SK-N-SH treated with all-trans-retinoic acid at 6 μM for 48 hours (cell line): ENCODE measurements around the gene OPA3.

Experiments used
- ATAC-seq: fragments of 200-7000 bp; cut with Tn5 transposase; 3 replicates; pipeline ENCODE4 v1.9.1; 2020; ENCODE audit warnings: mild to moderate bottlenecking, moderate library complexity
- ARNTL ChIP-seq: fragments of 450-650 bp; formaldehyde crosslinking; IDR thresholded peaks from 2 replicates; pipeline ENCODE4 v1.5.0; 2020; ENCODE audit warnings: low read depth, mild to moderate bottlenecking, moderate library complexity, borderline replicate concordance
- BACH2 ChIP-seq: fragments of 250-450 bp; sonication (Bioruptor Pico); IDR thresholded peaks from 2 replicates; pipeline ENCODE4 v1.9.0; 2021; ENCODE audit warnings: mild to moderate bottlenecking, borderline replicate concordance
- CSDC2 ChIP-seq: fragments of 250-450 bp; sonication (Bioruptor Pico); IDR thresholded peaks from 2 replicates; pipeline ENCODE4 v1.5.0; 2020; ENCODE audit warnings: mild to moderate bottlenecking, moderate library complexity
- ESRRG ChIP-seq: fragments of 250-450 bp; sonication (Bioruptor Pico); IDR thresholded peaks from 2 replicates; pipeline ENCODE4 v1.6.1; 2021; ENCODE audit warnings: mild to moderate bottlenecking
- GLIS3 ChIP-seq: fragments of 250-450 bp; sonication (Bioruptor Pico); IDR thresholded peaks from 2 replicates; pipeline ENCODE4 v1.5.0; 2020; ENCODE audit warnings: mild to moderate bottlenecking, moderate library complexity
- ISL1 ChIP-seq: fragments of 250-450 bp; sonication (Bioruptor Pico); IDR thresholded peaks from 2 replicates; pipeline ENCODE4 v2.1.2; 2022; ENCODE audit warnings: mild to moderate bottlenecking, moderate library complexity
- OSR1 ChIP-seq: fragments of 250-450 bp; sonication (Bioruptor Pico); IDR thresholded peaks from 2 replicates; pipeline ENCODE4 v1.8.0; 2022; ENCODE audit warnings: moderate library complexity, mild to moderate bottlenecking, inconsistent platforms
- RARB ChIP-seq: fragments of 250-450 bp; sonication (Bioruptor Pico); IDR thresholded peaks from 2 replicates; pipeline ENCODE4 v1.8.0; 2021; ENCODE audit warnings: mild to moderate bottlenecking, moderate library complexity
- SNAI2 ChIP-seq: fragments of 250-450 bp; sonication (Bioruptor Pico); IDR thresholded peaks from 2 replicates; pipeline ENCODE4 v1.5.0; 2020; ENCODE audit warnings: mild to moderate bottlenecking, moderate library complexity
- TCF4 ChIP-seq: fragments of 250-450 bp; sonication (Bioruptor Pico); IDR thresholded peaks from 2 replicates; pipeline ENCODE4 v1.8.0; 2021; ENCODE audit warnings: mild to moderate bottlenecking, moderate library complexity, borderline replicate concordance
- TOX ChIP-seq: fragments of 250-450 bp; sonication (Bioruptor Pico); IDR thresholded peaks from 2 replicates; pipeline ENCODE4 v1.8.0; 2021; ENCODE audit warnings: mild to moderate bottlenecking, moderate library complexity, borderline replicate concordance
- ZC3H10 ChIP-seq: fragments of 250-450 bp; sonication (Bioruptor Pico); IDR thresholded peaks from 2 replicates; pipeline ENCODE4 v1.5.1; 2021; ENCODE audit warnings: mild to moderate bottlenecking, moderate library complexity
- ZFP3 ChIP-seq: fragments of 250-450 bp; sonication (Bioruptor Pico); IDR thresholded peaks from 2 replicates; pipeline ENCODE4 v1.5.0; 2020; ENCODE audit warnings: mild to moderate bottlenecking, moderate library complexity
- ZFP30 ChIP-seq: fragments of 450-650 bp; formaldehyde crosslinking; IDR thresholded peaks from 2 replicates; pipeline ENCODE4 v1.5.0; 2022; ENCODE audit warnings: mild to moderate bottlenecking, moderate library complexity
- ZNF565 ChIP-seq: fragments of 450-650 bp; formaldehyde crosslinking; conservative IDR thresholded peaks from 2 replicates; pipeline ENCODE4 v1.5.0; 2020; ENCODE audit warnings: low read depth, mild to moderate bottlenecking, moderate library complexity
- ZNF70 ChIP-seq: fragments of 450-650 bp; formaldehyde crosslinking; IDR thresholded peaks from 2 replicates; pipeline ENCODE4 v1.5.0; 2020; ENCODE audit warnings: mild to moderate bottlenecking, moderate library complexity
- ZNF8 ChIP-seq: fragments of 450-650 bp; formaldehyde crosslinking; IDR thresholded peaks from 2 replicates; pipeline ENCODE4 v1.5.0; 2020; ENCODE audit warnings: mild to moderate bottlenecking, moderate library complexity
- TF ChIP-seq, protein P1 (sequence below): fragments of 250-450 bp; sonication (Bioruptor Pico); IDR thresholded peaks from 2 replicates; pipeline ENCODE4 v1.8.0; 2021; ENCODE audit warnings: low read depth, mild to moderate bottlenecking, moderate library complexity, borderline replicate concordance
- TF ChIP-seq, protein P2 (sequence below): fragments of 250-450 bp; sonication (Bioruptor Pico); IDR thresholded peaks from 2 replicates; pipeline ENCODE4 v1.5.1; 2021; ENCODE audit warnings: mild to moderate bottlenecking, moderate library complexity
- TF ChIP-seq, protein P3 (sequence below): fragments of 250-450 bp; sonication (Bioruptor Pico); IDR thresholded peaks from 2 replicates; pipeline ENCODE4 v1.8.0; 2020; ENCODE audit warnings: mild to moderate bottlenecking, moderate library complexity, borderline replicate concordance
- TF ChIP-seq, protein P4 (sequence below): fragments of 250-450 bp; sonication (Bioruptor Pico); IDR thresholded peaks from 2 replicates; pipeline ENCODE4 v1.5.1; 2020; ENCODE audit warnings: low read depth, mild to moderate bottlenecking, moderate library complexity

The OPA3 gene

DNA sequence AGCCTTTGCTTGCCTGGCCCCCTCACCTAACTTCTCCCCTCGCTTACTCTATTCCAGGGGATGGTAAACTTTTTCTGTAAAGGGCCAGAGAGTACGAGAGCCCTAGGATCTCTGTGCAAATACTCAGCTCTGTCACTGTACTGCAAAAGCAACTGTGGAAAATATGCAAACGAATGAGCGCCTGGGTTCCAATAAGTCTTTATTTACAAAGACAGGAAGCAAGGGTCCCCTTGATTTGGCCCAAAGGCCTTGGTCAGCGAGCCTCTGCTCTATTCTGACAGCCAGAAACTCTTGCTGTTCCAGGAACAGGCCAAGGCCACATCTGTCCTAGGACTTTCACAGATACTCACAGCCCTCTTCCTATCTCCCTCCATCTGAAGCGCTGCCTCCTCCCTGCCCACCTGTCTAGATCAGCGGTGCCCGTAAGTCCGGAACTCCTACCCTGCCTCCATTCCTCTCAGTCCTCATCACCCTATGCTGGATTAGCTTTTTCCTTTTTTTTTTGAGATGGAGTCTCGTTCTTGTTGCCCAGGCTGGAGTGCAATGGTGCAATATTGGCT is 37.3 kb downstream of the OPA3 start (continued):
- TF ChIP-seq, protein P1, sequence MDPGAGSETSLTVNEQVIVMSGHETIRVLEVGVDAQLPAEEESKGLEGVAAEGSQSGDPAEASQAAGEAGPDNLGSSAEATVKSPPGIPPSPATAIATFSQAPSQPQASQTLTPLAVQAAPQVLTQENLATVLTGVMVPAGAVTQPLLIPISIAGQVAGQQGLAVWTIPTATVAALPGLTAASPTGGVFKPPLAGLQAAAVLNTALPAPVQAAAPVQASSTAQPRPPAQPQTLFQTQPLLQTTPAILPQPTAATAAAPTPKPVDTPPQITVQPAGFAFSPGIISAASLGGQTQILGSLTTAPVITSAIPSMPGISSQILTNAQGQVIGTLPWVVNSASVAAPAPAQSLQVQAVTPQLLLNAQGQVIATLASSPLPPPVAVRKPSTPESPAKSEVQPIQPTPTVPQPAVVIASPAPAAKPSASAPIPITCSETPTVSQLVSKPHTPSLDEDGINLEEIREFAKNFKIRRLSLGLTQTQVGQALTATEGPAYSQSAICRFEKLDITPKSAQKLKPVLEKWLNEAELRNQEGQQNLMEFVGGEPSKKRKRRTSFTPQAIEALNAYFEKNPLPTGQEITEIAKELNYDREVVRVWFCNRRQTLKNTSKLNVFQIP = no peak
- no peak for TF ChIP-seq CSDC2 (CRISPR knock-in tag)

DNA sequence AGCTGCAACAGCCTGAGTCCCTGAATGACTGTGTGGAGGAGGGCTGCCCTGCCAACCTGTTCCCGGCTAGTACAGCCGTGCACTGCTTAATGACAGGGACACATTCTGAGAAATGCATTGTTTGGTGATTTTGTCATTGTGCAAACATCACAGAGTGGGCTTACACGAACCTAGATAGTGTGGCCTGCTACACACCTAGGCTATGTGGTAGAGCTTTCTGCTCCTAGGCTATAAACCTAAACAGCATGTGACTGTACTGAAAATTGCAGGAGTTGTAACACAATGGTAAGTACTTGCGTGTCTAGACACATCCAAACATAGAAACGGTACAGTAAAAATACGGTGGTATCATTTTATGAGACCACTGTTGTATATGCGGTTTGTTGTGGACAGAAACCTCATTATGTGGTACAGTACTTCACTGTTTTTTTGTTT is 42.4 kb downstream of the OPA3 start:
- no peak for ATAC-seq
- no peak for TF ChIP-seq ZNF565 (CRISPR knock-in tag)

DNA sequence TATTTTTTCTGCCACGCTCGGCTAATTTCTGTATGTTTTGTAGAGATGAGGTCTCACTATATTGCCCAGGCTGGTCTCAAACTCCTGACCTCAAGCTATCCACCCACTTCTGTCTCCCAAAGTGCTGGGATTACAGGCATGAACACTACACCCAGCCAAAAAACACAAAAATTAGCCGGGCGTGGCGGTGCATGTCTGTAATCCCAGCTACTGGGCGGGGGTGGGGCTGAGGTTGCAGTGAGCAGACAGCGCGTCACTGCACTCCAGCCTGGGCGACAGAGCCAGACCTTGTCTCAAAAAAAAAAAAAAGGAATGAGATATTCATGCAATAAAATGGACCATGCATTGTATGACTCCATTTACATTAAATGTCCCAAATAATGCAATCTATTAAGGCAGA is 45.1 kb downstream of the OPA3 start:
- no peak for ATAC-seq
- TF ChIP-seq ZNF565 (CRISPR knock-in tag) = no peak
- TF ChIP-seq, protein P2, sequence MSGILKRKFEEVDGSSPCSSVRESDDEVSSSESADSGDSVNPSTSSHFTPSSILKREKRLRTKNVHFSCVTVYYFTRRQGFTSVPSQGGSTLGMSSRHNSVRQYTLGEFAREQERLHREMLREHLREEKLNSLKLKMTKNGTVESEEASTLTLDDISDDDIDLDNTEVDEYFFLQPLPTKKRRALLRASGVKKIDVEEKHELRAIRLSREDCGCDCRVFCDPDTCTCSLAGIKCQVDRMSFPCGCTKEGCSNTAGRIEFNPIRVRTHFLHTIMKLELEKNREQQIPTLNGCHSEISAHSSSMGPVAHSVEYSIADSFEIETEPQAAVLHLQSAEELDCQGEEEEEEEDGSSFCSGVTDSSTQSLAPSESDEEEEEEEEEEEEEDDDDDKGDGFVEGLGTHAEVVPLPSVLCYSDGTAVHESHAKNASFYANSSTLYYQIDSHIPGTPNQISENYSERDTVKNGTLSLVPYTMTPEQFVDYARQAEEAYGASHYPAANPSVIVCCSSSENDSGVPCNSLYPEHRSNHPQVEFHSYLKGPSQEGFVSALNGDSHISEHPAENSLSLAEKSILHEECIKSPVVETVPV = no peak
- no peak for TF ChIP-seq ISL1 (CRISPR knock-in tag)
- no peak for TF ChIP-seq RARB (CRISPR knock-in tag)
- TF ChIP-seq GLIS3 = no peak
- no peak for TF ChIP-seq ZC3H10 (CRISPR knock-in tag)
- no peak for TF ChIP-seq TCF4
- TF ChIP-seq, protein P1 = no peak
- TF ChIP-seq ZFP3 (CRISPR knock-in tag) = no peak
- no peak for TF ChIP-seq ARNTL (CRISPR knock-in tag)
- no peak for TF ChIP-seq SNAI2
- no peak for TF ChIP-seq TOX (CRISPR knock-in tag)
- TF ChIP-seq ZFP30 (CRISPR knock-in tag) = no peak
- TF ChIP-seq, protein P3, sequence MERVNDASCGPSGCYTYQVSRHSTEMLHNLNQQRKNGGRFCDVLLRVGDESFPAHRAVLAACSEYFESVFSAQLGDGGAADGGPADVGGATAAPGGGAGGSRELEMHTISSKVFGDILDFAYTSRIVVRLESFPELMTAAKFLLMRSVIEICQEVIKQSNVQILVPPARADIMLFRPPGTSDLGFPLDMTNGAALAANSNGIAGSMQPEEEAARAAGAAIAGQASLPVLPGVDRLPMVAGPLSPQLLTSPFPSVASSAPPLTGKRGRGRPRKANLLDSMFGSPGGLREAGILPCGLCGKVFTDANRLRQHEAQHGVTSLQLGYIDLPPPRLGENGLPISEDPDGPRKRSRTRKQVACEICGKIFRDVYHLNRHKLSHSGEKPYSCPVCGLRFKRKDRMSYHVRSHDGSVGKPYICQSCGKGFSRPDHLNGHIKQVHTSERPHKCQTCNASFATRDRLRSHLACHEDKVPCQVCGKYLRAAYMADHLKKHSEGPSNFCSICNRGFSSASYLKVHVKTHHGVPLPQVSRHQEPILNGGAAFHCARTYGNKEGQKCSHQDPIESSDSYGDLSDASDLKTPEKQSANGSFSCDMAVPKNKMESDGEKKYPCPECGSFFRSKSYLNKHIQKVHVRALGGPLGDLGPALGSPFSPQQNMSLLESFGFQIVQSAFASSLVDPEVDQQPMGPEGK (CRISPR knock-in tag) = no peak
- no peak for TF ChIP-seq OSR1
- no peak for TF ChIP-seq CSDC2 (CRISPR knock-in tag)
- TF ChIP-seq ESRRG = no peak
- TF ChIP-seq, protein P4, sequence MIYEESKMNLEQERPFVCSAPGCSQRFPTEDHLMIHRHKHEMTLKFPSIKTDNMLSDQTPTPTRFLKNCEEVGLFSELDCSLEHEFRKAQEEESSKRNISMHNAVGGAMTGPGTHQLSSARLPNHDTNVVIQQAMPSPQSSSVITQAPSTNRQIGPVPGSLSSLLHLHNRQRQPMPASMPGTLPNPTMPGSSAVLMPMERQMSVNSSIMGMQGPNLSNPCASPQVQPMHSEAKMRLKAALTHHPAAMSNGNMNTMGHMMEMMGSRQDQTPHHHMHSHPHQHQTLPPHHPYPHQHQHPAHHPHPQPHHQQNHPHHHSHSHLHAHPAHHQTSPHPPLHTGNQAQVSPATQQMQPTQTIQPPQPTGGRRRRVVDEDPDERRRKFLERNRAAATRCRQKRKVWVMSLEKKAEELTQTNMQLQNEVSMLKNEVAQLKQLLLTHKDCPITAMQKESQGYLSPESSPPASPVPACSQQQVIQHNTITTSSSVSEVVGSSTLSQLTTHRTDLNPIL (CRISPR knock-in tag) = no peak
- no peak for TF ChIP-seq ZNF70 (CRISPR knock-in tag)

DNA sequence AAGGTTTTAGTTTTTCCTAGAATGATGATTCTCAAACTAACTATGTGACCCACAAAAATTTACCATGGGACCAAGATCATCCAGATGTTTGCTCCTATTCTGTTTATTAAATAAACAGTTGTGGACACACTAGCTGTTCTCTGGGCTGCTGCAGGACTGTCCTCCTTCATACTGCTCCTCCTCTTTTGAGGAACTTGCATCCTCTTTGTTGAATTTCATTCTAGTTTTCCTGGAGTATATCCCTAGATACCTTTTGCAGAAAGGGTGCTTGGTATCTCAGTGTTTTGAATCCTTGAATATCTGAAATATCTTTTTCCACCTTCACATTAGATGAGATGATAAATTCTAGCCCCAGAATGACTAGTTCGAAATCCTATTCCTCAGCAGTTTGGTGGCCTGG is 53.3 kb downstream of the OPA3 start:
- no peak for ATAC-seq
- TF ChIP-seq ISL1 (CRISPR knock-in tag) (no peak), ZFP30 (CRISPR knock-in tag) (no peak), BACH2 (no peak), ZC3H10 (CRISPR knock-in tag) (no peak), GLIS3 (no peak), ESRRG (no peak), ZFP3 (CRISPR knock-in tag) (no peak), OSR1 (no peak), TOX (CRISPR knock-in tag) (no peak), RARB (CRISPR knock-in tag) (no peak), ZNF8 (CRISPR knock-in tag) (no peak), CSDC2 (CRISPR knock-in tag) (no peak)
- TF ChIP-seq, protein P4 (CRISPR knock-in tag) = no peak
